GM23338 (cell line): ENCODE measurements around the gene MAST4. TPM values are rescaled to one million over a fixed set of nuclear protein-coding genes. Genes with fewer than 3 reads are reported as not detected.

Experiments used
- ATAC-seq: fragments of 200-7000 bp; cut with Tn5 transposase; 3 replicates; pipeline ENCODE4 v1.9.1; 2020
- DNase-seq: peaks from one replicate; pipeline ENCODE4 v3.0.0-alpha.2; 2015; ENCODE audit warnings: low spot score
- H2AFZ ChIP-seq: fragments of 200-600 bp; sonication (generic); 2 replicates; pipeline ENCODE4 v1.8.0; 2016; ENCODE audit warnings: antibody characterized with exemption, mild to moderate bottlenecking, moderate library complexity
- H3F3A ChIP-seq: fragments of 200-600 bp; sonication (generic); replicated peaks from 2 replicates; pipeline ENCODE4 v1.8.0; 2017; ENCODE audit warnings: antibody characterized with exemption, mixed run types, low read depth
- H3K27ac ChIP-seq: fragments of 200-600 bp; sonication (generic); 2 replicates; pipeline ENCODE4 v1.6.1; 2016; ENCODE audit warnings: low read depth
- H3K27me3 ChIP-seq: fragments of 200-600 bp; sonication (generic); 2 replicates; pipeline ENCODE4 v1.8.0; 2016; ENCODE audit warnings: mild to moderate bottlenecking, mixed run types, moderate library complexity; ENCODE audit not compliant: insufficient read depth
- H3K36me3 ChIP-seq: fragments of 200-600 bp; sonication (generic); 2 replicates; pipeline ENCODE4 v1.8.0; 2016; ENCODE audit warnings: mild to moderate bottlenecking; ENCODE audit not compliant: insufficient read depth
- H3K4me1 ChIP-seq: fragments of 200-600 bp; sonication (generic); 2 replicates; pipeline ENCODE4 v1.8.0; 2016; ENCODE audit warnings: mild to moderate bottlenecking, moderate library complexity; ENCODE audit not compliant: insufficient read depth
- H3K4me2 ChIP-seq: fragments of 200-600 bp; sonication (generic); 2 replicates; pipeline ENCODE4 v1.7.1; 2017; ENCODE audit warnings: mixed run types
- H3K4me3 ChIP-seq: fragments of 200-600 bp; sonication (generic); 2 replicates; pipeline ENCODE4 v1.6.1; 2016; ENCODE audit warnings: mixed run types
- H3K79me2 ChIP-seq: fragments of 200-600 bp; sonication (generic); replicated peaks from 2 replicates; pipeline ENCODE4 v1.8.0; 2017; ENCODE audit warnings: mild to moderate bottlenecking; ENCODE audit not compliant: insufficient read depth
- H3K9me2 ChIP-seq: fragments of 200-600 bp; sonication (generic); 2 replicates; pipeline ENCODE4 v1.8.0; 2017; ENCODE audit not compliant: insufficient read depth
- H4K20me1 ChIP-seq: fragments of 200-600 bp; sonication (generic); replicated peaks from 2 replicates; pipeline ENCODE4 v1.8.0; 2017; ENCODE audit warnings: mild to moderate bottlenecking; ENCODE audit not compliant: insufficient read depth
- H3K27ac Mint-ChIP-seq: 2 replicates; pipeline ENCODE4 v1.8.0; 2020; ENCODE audit warnings: inconsistent platforms, mild to moderate bottlenecking, moderate library complexity, mixed read lengths
- H3K27me3 Mint-ChIP-seq: 3 replicates; pipeline ENCODE4 v1.8.0; 2022; ENCODE audit warnings: low read depth, mild to moderate bottlenecking, moderate library complexity, mixed read lengths, inconsistent platforms; ENCODE audit not compliant: insufficient read depth, poor library complexity
- H3K36me3 Mint-ChIP-seq: 3 replicates; pipeline ENCODE4 v1.8.0; 2021; ENCODE audit warnings: low read depth, mild to moderate bottlenecking, inconsistent platforms, moderate library complexity, mixed read lengths
- H3K4me1 Mint-ChIP-seq: 3 replicates; pipeline ENCODE4 v1.8.0; 2020; ENCODE audit warnings: mild to moderate bottlenecking, inconsistent platforms, mixed read lengths
- H3K4me3 Mint-ChIP-seq: 3 replicates; pipeline ENCODE4 v1.8.0; 2021; ENCODE audit warnings: moderate library complexity, mild to moderate bottlenecking, inconsistent platforms, mixed read lengths
- H3K9me3 Mint-ChIP-seq: 3 replicates; pipeline ENCODE4 v1.8.0; 2020; ENCODE audit warnings: moderate library complexity, mild to moderate bottlenecking, inconsistent platforms, mixed read lengths
- CREB1 ChIP-seq: fragments of 250-450 bp; sonication (Bioruptor Pico); IDR thresholded peaks from 2 replicates; pipeline ENCODE4 v1.5.0; 2020; ENCODE audit warnings: low read depth, mild to moderate bottlenecking, moderate library complexity
- CTCF ChIP-seq, 2 experiments: fragments of 200-600 bp in 1 of 2; sonication (generic) in 1 of 2; conservative IDR thresholded peaks; 2 replicates each; pipeline versions ENCODE4 v1.5.1 to v1.6.1; 2016 to 2017; ENCODE audit warnings: antibody characterized with exemption in 2 of 2, low read depth in 2 of 2, mild to moderate bottlenecking in 2 of 2, moderate library complexity in 1 of 2
- EZH2 ChIP-seq: fragments of 200-600 bp; sonication (generic); IDR thresholded peaks from one replicate; pipeline ENCODE4 v1.8.0; 2017; ENCODE audit warnings: antibody characterized with exemption, mild to moderate bottlenecking, low read depth; ENCODE audit not compliant: unreplicated experiment
- EZH2phosphoT487 ChIP-seq: fragments of 200-600 bp; sonication (generic); IDR thresholded peaks from one replicate; pipeline ENCODE4 v1.8.1; 2018; ENCODE audit warnings: antibody characterized with exemption; ENCODE audit not compliant: unreplicated experiment
- JUNB ChIP-seq: IDR thresholded peaks from one replicate; pipeline ENCODE4 v1.6.1; 2016; ENCODE audit warnings: antibody characterized with exemption; ENCODE audit not compliant: unreplicated experiment
- NANOG ChIP-seq: IDR thresholded peaks from 2 replicates; pipeline ENCODE4 v1.6.1; 2016; ENCODE audit warnings: antibody characterized with exemption, borderline replicate concordance
- POLR2AphosphoS5 ChIP-seq: IDR thresholded peaks from 2 replicates; pipeline ENCODE4 v1.6.1; 2016; ENCODE audit warnings: antibody characterized with exemption, low read depth
- STAT1 ChIP-seq: IDR thresholded peaks from one replicate; pipeline ENCODE4 v1.6.1; 2016; ENCODE audit warnings: antibody characterized with exemption; ENCODE audit not compliant: unreplicated experiment
- ZNF114 ChIP-seq: fragments of 250-450 bp; sonication (Bioruptor Pico); IDR thresholded peaks from 2 replicates; pipeline ENCODE4 v1.5.0; 2020; ENCODE audit warnings: mild to moderate bottlenecking, moderate library complexity
- ZNF331 ChIP-seq: fragments of 250-450 bp; sonication (Bioruptor Pico); IDR thresholded peaks from 2 replicates; pipeline ENCODE4 v1.5.0; 2020; ENCODE audit warnings: low read depth, mild to moderate bottlenecking, moderate library complexity
- ZNF462 ChIP-seq: fragments of 250-450 bp; sonication (Bioruptor Pico); IDR thresholded peaks from 2 replicates; pipeline ENCODE4 v1.5.0; 2020; ENCODE audit warnings: mild to moderate bottlenecking, moderate library complexity
- polyA plus RNA-seq: library from polyadenylated mRNA; unstranded; fragments of >200 nt; fragmentation: Nextera tagmentation; extraction: Ambion mirVana; gene quantifications from 2 replicates; pipeline ENCODE4 v1.2.1, GENCODE V29; 2016
- total RNA-seq: library from RNA; depleted of rRNA; stranded (reverse); fragments of >200 nt; shearing (Covaris generic); gene quantifications from 2 replicates; pipeline ENCODE4 v1.2.3, GENCODE V29; 2014
- TF ChIP-seq, protein P1 (sequence below): IDR thresholded peaks from one replicate; pipeline ENCODE4 v1.6.1; 2018; ENCODE audit warnings: antibody characterized with exemption; ENCODE audit not compliant: unreplicated experiment
- TF ChIP-seq, protein P2 (sequence below): IDR thresholded peaks from 2 replicates; pipeline ENCODE4 v1.6.1; 2016; ENCODE audit warnings: antibody characterized with exemption

The MAST4 gene
- total and polyA plus RNA-seq, 2 experiments from 2014 or later: 3.6 to 8.5 TPM

GRCh38 chr5:67011422-67011821, 415.2 kb downstream of the MAST4 start:
- H3K27me3 Mint-ChIP-seq: no peaks in the 10 kb centered on the region
- H3K4me1 Mint-ChIP-seq: peaks cover 27% of the 10 kb centered on the region
- Histone ChIP-seq H3K4me1 (peaks cover 6% of the 10 kb centered on the region; the same call in 1 of the 2 replicates), H2AFZ (peak overlapping the region; percentile 11; the same call in 1 of the 2 replicates), H3F3A (no peaks in the 10 kb centered on the region), H4K20me1 (no peaks in the 10 kb centered on the region; the same call in 1 of the 2 replicates), H3K27ac (no peak overlapping the region), H3K36me3 (no peaks in the 10 kb centered on the region), H3K9me2 (no peaks in the 10 kb centered on the region), H3K4me2 (no peak overlapping the region), H3K4me3 (no peak overlapping the region), H3K79me2 (no peaks in the 10 kb centered on the region), H3K27me3 (peaks cover 5% of the 10 kb centered on the region; the same call in 1 of the 2 replicates)
- no peak overlapping the region for H3K4me3 Mint-ChIP-seq
- ATAC-seq: peak; percentile 69
- H3K9me3 Mint-ChIP-seq: no peaks in the 10 kb centered on the region
- H3K36me3 Mint-ChIP-seq: no peaks in the 10 kb centered on the region
- no peak for DNase-seq
- TF ChIP-seq, protein P1, sequence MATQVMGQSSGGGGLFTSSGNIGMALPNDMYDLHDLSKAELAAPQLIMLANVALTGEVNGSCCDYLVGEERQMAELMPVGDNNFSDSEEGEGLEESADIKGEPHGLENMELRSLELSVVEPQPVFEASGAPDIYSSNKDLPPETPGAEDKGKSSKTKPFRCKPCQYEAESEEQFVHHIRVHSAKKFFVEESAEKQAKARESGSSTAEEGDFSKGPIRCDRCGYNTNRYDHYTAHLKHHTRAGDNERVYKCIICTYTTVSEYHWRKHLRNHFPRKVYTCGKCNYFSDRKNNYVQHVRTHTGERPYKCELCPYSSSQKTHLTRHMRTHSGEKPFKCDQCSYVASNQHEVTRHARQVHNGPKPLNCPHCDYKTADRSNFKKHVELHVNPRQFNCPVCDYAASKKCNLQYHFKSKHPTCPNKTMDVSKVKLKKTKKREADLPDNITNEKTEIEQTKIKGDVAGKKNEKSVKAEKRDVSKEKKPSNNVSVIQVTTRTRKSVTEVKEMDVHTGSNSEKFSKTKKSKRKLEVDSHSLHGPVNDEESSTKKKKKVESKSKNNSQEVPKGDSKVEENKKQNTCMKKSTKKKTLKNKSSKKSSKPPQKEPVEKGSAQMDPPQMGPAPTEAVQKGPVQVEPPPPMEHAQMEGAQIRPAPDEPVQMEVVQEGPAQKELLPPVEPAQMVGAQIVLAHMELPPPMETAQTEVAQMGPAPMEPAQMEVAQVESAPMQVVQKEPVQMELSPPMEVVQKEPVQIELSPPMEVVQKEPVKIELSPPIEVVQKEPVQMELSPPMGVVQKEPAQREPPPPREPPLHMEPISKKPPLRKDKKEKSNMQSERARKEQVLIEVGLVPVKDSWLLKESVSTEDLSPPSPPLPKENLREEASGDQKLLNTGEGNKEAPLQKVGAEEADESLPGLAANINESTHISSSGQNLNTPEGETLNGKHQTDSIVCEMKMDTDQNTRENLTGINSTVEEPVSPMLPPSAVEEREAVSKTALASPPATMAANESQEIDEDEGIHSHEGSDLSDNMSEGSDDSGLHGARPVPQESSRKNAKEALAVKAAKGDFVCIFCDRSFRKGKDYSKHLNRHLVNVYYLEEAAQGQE: no peak
- TF ChIP-seq CTCF (conservative IDR thresholded peaks at IDR 0.05; ENCODE audit: low read depth in 2 of 2) (no peak), POLR2AphosphoS5 (no peak), ZNF462 (CRISPR knock-in tag) (no peak), EZH2 (no peak), JUNB (no peak), ZNF331 (CRISPR knock-in tag) (no peak), NANOG (no peak), STAT1 (no peak), CREB1 (CRISPR knock-in tag) (no peak), EZH2phosphoT487 (no peak), ZNF114 (CRISPR knock-in tag) (no peak)
- TF ChIP-seq, protein P2, sequence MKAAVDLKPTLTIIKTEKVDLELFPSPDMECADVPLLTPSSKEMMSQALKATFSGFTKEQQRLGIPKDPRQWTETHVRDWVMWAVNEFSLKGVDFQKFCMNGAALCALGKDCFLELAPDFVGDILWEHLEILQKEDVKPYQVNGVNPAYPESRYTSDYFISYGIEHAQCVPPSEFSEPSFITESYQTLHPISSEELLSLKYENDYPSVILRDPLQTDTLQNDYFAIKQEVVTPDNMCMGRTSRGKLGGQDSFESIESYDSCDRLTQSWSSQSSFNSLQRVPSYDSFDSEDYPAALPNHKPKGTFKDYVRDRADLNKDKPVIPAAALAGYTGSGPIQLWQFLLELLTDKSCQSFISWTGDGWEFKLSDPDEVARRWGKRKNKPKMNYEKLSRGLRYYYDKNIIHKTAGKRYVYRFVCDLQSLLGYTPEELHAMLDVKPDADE: no peak
- no peak overlapping the region for H3K27ac Mint-ChIP-seq
